GM12878 (cell line): ENCODE data around the gene GM2A. TPM values are rescaled to one million over a fixed set of nuclear protein-coding genes. Genes with fewer than 3 reads are reported as not detected.

Experiments used
- ATF7 ChIP-seq: fragments of 450-650 bp; IDR thresholded peaks from 2 replicates; pipeline ENCODE4 v1.6.1; 2016; ENCODE audit warnings: low read depth, mild to moderate bottlenecking
- BHLHE40 ChIP-seq, 2 experiments: fragments of 450-650 bp in 1 of 2; IDR thresholded peaks; 2 replicates each; pipeline ENCODE4 v1.6.1; 2011 to 2017; ENCODE audit warnings: low read depth in 2 of 2, borderline replicate concordance in 1 of 2, improper control_type of control experiment in 1 of 2, low read length in 1 of 2, mild to moderate bottlenecking in 1 of 2
- EGR1 ChIP-seq, 2 experiments: IDR thresholded peaks; 1 replicate in 1 of 2; 2 replicates in 1 of 2; pipeline ENCODE4 v1.6.1; 2011 to 2012; ENCODE audit warnings: low read depth in 2 of 2, low read length in 2 of 2, borderline replicate concordance in 1 of 2, mild to moderate bottlenecking in 1 of 2, moderate library complexity in 1 of 2
- EP300 ChIP-seq, 2 experiments: fragments of 150-350 bp in 1 of 2; IDR thresholded peaks; 2 replicates each; pipeline ENCODE4 v1.6.1; 2011 to 2012; ENCODE audit warnings: low read depth in 2 of 2, low read length in 2 of 2, borderline replicate concordance in 1 of 2, improper control_type of control experiment in 1 of 2, inconsistent platforms in 1 of 2; ENCODE audit not compliant: control insufficient read depth in 1 of 2
- EZH2 ChIP-seq: IDR thresholded peaks from 2 replicates; pipeline ENCODE4 v1.6.1; 2012; ENCODE audit warnings: low read depth, mild to moderate bottlenecking, control low read depth, inconsistent platforms, low read length, borderline replicate concordance; ENCODE audit not compliant: control insufficient read depth
- FOXM1 ChIP-seq: IDR thresholded peaks from 2 replicates; pipeline ENCODE4 v1.6.1; 2012; ENCODE audit warnings: low read depth, mild to moderate bottlenecking, inconsistent platforms, low read length, moderate library complexity
- MEF2B ChIP-seq: fragments of 450-650 bp; IDR thresholded peaks from 2 replicates; pipeline ENCODE4 v1.6.1; 2018; ENCODE audit warnings: mild to moderate bottlenecking, moderate library complexity; ENCODE audit not compliant: partially characterized antibody, poor library complexity, severe bottlenecking
- RB1 ChIP-seq: fragments of 450-650 bp; formaldehyde crosslinking; IDR thresholded peaks from 2 replicates; pipeline ENCODE4 v1.6.1; 2017; ENCODE audit warnings: mild to moderate bottlenecking, borderline replicate concordance
- RUNX3 ChIP-seq: IDR thresholded peaks from 2 replicates; pipeline ENCODE4 v1.6.1; 2012; ENCODE audit warnings: low read length, inconsistent platforms
- SIX5 ChIP-seq: IDR thresholded peaks from 2 replicates; pipeline ENCODE4 v1.6.1; 2011; ENCODE audit warnings: mild to moderate bottlenecking, low read depth, low read length, moderate library complexity; ENCODE audit not compliant: severe bottlenecking
- SREBF2 ChIP-seq: IDR thresholded peaks from 2 replicates; pipeline ENCODE4 v1.6.1; 2012; ENCODE audit warnings: mild to moderate bottlenecking, low read length
- SUZ12 ChIP-seq: fragments of 200-600 bp; sonication (generic); IDR thresholded peaks from one replicate; pipeline ENCODE4 v1.6.1; 2018; ENCODE audit warnings: antibody characterized with exemption, mild to moderate bottlenecking; ENCODE audit not compliant: unreplicated experiment
- TCF7 ChIP-seq: IDR thresholded peaks from 2 replicates; pipeline ENCODE4 v1.6.1; 2014; ENCODE audit warnings: antibody characterized with exemption, borderline replicate concordance
- ZNF207 ChIP-seq: fragments of 450-650 bp; IDR thresholded peaks from 2 replicates; pipeline ENCODE4 v1.6.1; 2014; ENCODE audit warnings: antibody characterized with exemption, mild to moderate bottlenecking, borderline replicate concordance
- ZNF24 ChIP-seq: fragments of 450-650 bp; IDR thresholded peaks from 2 replicates; pipeline ENCODE4 v1.6.1; 2017; ENCODE audit warnings: antibody characterized with exemption, mild to moderate bottlenecking
- ZNF274 ChIP-seq: IDR thresholded peaks from one replicate; pipeline ENCODE4 v1.8.0; 2011; ENCODE audit not compliant: insufficient read length, insufficient read depth
- polyA plus RNA-seq, 11 experiments: library from polyadenylated mRNA; depleted of rRNA in 4 of 11; unstranded in 6 of 11; stranded (reverse) in 5 of 11; fragments of >200 nt; fragmentation: Nextera tagmentation in 4 of 11; fragmentation: Illumina TruSeq in 1 of 11; extraction: Ambion mirVana in 4 of 11; extraction: Trizol in 1 of 11; gene quantifications; 1 replicate in 1 of 11; 2 replicates in 10 of 11; pipeline versions ENCODE4 v1.2.1 to v1.2.3, GENCODE V29; 2011 to 2016; ENCODE audit warnings: inconsistent platforms in 2 of 11, missing spikeins in 2 of 11, low read depth in 1 of 11
- total RNA-seq, 4 experiments: library from RNA; depleted of rRNA in 3 of 4; stranded (reverse); fragments of >200 nt in 3 of 4; fragmentation: Illumina TruSeq in 1 of 4; extraction: Trizol in 1 of 4; gene quantifications; 2 replicates each; pipeline versions ENCODE4 v1.2.1 to v1.2.3, GENCODE V29; 2013 to 2021
- TF ChIP-seq, protein P1 (sequence below): fragments of 450-650 bp; IDR thresholded peaks from 2 replicates; pipeline ENCODE4 v1.6.1; 2016; ENCODE audit warnings: mild to moderate bottlenecking
- TF ChIP-seq, protein P2 (sequence below): fragments of 450-650 bp; IDR thresholded peaks from 2 replicates; pipeline ENCODE4 v1.6.1; 2017; ENCODE audit warnings: antibody characterized with exemption, mild to moderate bottlenecking, moderate library complexity
- TF ChIP-seq, protein P3 (sequence below): fragments of 450-650 bp; formaldehyde crosslinking; IDR thresholded peaks from 2 replicates; pipeline ENCODE4 v1.4.0; 2020; ENCODE audit warnings: mild to moderate bottlenecking, moderate library complexity
- TF ChIP-seq, protein P4 (sequence below), 3 experiments: IDR thresholded peaks in 2 of 3; conservative IDR thresholded peaks in 1 of 3; 2 replicates each; pipeline ENCODE4 v1.5.1; 2011; ENCODE audit warnings: low read depth in 3 of 3, low read length in 3 of 3, mild to moderate bottlenecking in 3 of 3, control low read depth in 2 of 3, moderate library complexity in 2 of 3, inconsistent platforms in 1 of 3, mixed read lengths in 1 of 3; ENCODE audit not compliant: control insufficient read depth in 2 of 3, insufficient read depth in 1 of 3; ENCODE audit errors: extremely low read depth in 1 of 3

GM2A gene
- total and polyA plus RNA-seq, 10 of the 15 experiments (the other 5 are each of a cell fraction or from before 2014, with no cell fraction given): 33.6 to 106 (median 68.2) TPM

DNA sequence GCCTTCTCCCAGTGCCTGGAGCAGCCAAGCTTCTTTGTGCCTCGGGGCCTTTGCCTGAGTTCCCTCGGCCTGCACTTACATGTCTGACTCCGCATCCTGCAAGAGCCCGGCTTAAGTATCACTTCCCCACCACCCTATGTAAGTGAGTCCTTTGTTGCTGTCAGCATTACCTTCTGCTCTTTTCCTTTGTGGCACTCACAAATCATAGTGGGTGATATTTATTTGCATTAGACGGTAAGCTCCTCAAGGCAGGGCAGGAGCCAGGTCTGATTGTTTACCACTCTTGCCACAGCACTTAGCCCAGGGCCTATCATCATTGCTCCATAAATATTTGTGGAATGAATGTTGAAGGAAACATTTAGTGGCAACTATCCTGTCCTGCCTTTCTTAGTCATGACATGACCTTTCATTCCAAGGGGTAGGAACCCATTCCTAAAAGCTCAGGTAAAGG is 4.8 kb downstream of the GM2A start (continued):
- TF ChIP-seq BHLHE40 (IDR thresholded peaks at IDR 0.05; ENCODE audit: borderline replicate concordance in 1 of 2, low read depth in 2 of 2, low read length in 1 of 2): peak in 1 of 2 experiments; percentile 12; a peak in 1 of 4 replicates
- TF ChIP-seq ATF7: no peak
- TF ChIP-seq FOXM1: no peak
- TF ChIP-seq, protein P1, sequence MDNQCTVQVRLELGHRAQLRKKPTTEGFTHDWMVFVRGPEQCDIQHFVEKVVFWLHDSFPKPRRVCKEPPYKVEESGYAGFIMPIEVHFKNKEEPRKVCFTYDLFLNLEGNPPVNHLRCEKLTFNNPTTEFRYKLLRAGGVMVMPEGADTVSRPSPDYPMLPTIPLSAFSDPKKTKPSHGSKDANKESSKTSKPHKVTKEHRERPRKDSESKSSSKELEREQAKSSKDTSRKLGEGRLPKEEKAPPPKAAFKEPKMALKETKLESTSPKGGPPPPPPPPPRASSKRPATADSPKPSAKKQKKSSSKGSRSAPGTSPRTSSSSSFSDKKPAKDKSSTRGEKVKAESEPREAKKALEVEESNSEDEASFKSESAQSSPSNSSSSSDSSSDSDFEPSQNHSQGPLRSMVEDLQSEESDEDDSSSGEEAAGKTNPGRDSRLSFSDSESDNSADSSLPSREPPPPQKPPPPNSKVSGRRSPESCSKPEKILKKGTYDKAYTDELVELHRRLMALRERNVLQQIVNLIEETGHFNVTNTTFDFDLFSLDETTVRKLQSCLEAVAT: 0 out of 2 replicates have a peak, but pooled peaks have one; percentile 22
- TF ChIP-seq SIX5: no peak
- TF ChIP-seq, protein P2, sequence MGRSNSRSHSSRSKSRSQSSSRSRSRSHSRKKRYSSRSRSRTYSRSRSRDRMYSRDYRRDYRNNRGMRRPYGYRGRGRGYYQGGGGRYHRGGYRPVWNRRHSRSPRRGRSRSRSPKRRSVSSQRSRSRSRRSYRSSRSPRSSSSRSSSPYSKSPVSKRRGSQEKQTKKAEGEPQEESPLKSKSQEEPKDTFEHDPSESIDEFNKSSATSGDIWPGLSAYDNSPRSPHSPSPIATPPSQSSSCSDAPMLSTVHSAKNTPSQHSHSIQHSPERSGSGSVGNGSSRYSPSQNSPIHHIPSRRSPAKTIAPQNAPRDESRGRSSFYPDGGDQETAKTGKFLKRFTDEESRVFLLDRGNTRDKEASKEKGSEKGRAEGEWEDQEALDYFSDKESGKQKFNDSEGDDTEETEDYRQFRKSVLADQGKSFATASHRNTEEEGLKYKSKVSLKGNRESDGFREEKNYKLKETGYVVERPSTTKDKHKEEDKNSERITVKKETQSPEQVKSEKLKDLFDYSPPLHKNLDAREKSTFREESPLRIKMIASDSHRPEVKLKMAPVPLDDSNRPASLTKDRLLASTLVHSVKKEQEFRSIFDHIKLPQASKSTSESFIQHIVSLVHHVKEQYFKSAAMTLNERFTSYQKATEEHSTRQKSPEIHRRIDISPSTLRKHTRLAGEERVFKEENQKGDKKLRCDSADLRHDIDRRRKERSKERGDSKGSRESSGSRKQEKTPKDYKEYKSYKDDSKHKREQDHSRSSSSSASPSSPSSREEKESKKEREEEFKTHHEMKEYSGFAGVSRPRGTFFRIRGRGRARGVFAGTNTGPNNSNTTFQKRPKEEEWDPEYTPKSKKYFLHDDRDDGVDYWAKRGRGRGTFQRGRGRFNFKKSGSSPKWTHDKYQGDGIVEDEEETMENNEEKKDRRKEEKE: no peak
- TF ChIP-seq ZNF207: no peak
- TF ChIP-seq EP300 (IDR thresholded peaks at IDR 0.05; ENCODE audit: borderline replicate concordance in 1 of 2, control insufficient read depth in 1 of 2, low read depth in 2 of 2, low read length in 2 of 2): no peak
- TF ChIP-seq, protein P3, sequence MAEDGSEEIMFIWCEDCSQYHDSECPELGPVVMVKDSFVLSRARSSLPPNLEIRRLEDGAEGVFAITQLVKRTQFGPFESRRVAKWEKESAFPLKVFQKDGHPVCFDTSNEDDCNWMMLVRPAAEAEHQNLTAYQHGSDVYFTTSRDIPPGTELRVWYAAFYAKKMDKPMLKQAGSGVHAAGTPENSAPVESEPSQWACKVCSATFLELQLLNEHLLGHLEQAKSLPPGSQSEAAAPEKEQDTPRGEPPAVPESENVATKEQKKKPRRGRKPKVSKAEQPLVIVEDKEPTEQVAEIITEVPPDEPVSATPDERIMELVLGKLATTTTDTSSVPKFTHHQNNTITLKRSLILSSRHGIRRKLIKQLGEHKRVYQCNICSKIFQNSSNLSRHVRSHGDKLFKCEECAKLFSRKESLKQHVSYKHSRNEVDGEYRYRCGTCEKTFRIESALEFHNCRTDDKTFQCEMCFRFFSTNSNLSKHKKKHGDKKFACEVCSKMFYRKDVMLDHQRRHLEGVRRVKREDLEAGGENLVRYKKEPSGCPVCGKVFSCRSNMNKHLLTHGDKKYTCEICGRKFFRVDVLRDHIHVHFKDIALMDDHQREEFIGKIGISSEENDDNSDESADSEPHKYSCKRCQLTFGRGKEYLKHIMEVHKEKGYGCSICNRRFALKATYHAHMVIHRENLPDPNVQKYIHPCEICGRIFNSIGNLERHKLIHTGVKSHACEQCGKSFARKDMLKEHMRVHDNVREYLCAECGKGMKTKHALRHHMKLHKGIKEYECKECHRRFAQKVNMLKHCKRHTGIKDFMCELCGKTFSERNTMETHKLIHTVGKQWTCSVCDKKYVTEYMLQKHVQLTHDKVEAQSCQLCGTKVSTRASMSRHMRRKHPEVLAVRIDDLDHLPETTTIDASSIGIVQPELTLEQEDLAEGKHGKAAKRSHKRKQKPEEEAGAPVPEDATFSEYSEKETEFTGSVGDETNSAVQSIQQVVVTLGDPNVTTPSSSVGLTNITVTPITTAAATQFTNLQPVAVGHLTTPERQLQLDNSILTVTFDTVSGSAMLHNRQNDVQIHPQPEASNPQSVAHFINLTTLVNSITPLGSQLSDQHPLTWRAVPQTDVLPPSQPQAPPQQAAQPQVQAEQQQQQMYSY (CRISPR knock-in tag): no peak
- no peak for TF ChIP-seq ZNF24
- no peak for TF ChIP-seq SUZ12
- TF ChIP-seq EZH2: no peak
- TF ChIP-seq ZNF274: no peak
- peak; percentile 13; the same call in 1 of the 2 replicates for TF ChIP-seq RUNX3
- TF ChIP-seq, protein P4, sequence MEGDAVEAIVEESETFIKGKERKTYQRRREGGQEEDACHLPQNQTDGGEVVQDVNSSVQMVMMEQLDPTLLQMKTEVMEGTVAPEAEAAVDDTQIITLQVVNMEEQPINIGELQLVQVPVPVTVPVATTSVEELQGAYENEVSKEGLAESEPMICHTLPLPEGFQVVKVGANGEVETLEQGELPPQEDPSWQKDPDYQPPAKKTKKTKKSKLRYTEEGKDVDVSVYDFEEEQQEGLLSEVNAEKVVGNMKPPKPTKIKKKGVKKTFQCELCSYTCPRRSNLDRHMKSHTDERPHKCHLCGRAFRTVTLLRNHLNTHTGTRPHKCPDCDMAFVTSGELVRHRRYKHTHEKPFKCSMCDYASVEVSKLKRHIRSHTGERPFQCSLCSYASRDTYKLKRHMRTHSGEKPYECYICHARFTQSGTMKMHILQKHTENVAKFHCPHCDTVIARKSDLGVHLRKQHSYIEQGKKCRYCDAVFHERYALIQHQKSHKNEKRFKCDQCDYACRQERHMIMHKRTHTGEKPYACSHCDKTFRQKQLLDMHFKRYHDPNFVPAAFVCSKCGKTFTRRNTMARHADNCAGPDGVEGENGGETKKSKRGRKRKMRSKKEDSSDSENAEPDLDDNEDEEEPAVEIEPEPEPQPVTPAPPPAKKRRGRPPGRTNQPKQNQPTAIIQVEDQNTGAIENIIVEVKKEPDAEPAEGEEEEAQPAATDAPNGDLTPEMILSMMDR (IDR thresholded peaks at IDR 0.05 in 2 of 3, conservative IDR thresholded peaks at IDR 0.05 in 1 of 3; ENCODE audit: control insufficient read depth in 2 of 3, extremely low read depth in 1 of 3, insufficient read depth in 1 of 3, low read depth in 3 of 3, low read length in 3 of 3): no peak
- no peak for TF ChIP-seq TCF7
- no peak for TF ChIP-seq MEF2B
- no peak for TF ChIP-seq RB1
- TF ChIP-seq SREBF2: no peak
- TF ChIP-seq EGR1 (IDR thresholded peaks at IDR 0.05; ENCODE audit: borderline replicate concordance in 1 of 2, low read depth in 2 of 2, low read length in 2 of 2): no peak
